ENCODE data around the gene COPRS. TPM values are rescaled to one million over a fixed set of nuclear protein-coding genes. Genes with fewer than 3 reads are reported as not detected.

The COPRS gene
- total RNA-seq, 1 experiment from 2014 or later: 37.5 TPM

DNA sequence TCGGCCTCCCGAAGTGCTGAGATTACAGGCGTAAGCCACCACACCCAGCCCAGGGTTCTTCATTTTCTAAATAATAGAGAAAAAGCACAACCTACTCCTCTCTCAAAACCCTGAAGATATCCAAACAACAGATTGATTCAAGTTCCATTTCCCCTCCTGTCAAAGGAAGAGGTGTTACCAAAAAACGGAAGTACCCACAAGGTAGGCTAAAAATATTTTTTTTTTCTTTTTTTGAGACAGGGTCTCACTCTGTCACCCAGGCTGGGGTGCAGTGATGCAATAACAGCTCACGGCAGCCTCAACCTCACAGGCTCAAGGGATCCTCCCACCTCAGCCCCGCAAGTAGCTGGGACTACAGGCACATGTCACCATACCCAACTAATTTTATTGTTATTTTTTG is 23.5 kb upstream of the COPRS start (continued):
- no peak for TF ChIP-seq PRDM15 (CRISPR knock-in tag; IDR thresholded peaks at IDR 0.05)
- no peak for TF ChIP-seq NR2C2 (CRISPR knock-in tag; IDR thresholded peaks at IDR 0.05)
- TF ChIP-seq, protein P1, sequence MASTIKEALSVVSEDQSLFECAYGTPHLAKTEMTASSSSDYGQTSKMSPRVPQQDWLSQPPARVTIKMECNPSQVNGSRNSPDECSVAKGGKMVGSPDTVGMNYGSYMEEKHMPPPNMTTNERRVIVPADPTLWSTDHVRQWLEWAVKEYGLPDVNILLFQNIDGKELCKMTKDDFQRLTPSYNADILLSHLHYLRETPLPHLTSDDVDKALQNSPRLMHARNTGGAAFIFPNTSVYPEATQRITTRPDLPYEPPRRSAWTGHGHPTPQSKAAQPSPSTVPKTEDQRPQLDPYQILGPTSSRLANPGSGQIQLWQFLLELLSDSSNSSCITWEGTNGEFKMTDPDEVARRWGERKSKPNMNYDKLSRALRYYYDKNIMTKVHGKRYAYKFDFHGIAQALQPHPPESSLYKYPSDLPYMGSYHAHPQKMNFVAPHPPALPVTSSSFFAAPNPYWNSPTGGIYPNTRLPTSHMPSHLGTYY (CRISPR knock-in tag; IDR thresholded peaks at IDR 0.05): no peak
- TF ChIP-seq TEAD4 (CRISPR knock-in tag; IDR thresholded peaks at IDR 0.05): no peak
- no peak for TF ChIP-seq IRF2 (CRISPR knock-in tag; IDR thresholded peaks at IDR 0.05; ENCODE audit: borderline replicate concordance, low read depth)
- no peak for TF ChIP-seq ELF4 (CRISPR knock-in tag; IDR thresholded peaks at IDR 0.05; ENCODE audit: low read depth)

- CTCF ChIA-PET: interaction anchor here (1.1 kb wide), 1 partner anchor 38 kb away, joined by 3 read pairs; no protein-coding TSS in a partner anchor
- no peak overlapping the region for H3K27ac Mint-ChIP-seq
- POLR2A ChIA-PET: no interaction called here
Measured at GRCh38 chr17:31880311-31880710, 21.3 kb upstream of the COPRS start.

GRCh38 chr17:31878703-31879073 is 19.6 kb upstream of the COPRS start:
- CTCF ChIA-PET: no interaction called here
- TF ChIP-seq, protein P2, sequence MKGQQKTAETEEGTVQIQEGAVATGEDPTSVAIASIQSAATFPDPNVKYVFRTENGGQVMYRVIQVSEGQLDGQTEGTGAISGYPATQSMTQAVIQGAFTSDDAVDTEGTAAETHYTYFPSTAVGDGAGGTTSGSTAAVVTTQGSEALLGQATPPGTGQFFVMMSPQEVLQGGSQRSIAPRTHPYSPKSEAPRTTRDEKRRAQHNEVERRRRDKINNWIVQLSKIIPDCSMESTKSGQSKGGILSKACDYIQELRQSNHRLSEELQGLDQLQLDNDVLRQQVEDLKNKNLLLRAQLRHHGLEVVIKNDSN (CRISPR knock-in tag; IDR thresholded peaks at IDR 0.05): no peak
- TF ChIP-seq ETV6 (CRISPR knock-in tag; IDR thresholded peaks at IDR 0.05) (no peak), JUN (CRISPR knock-in tag; IDR thresholded peaks at IDR 0.05) (no peak), ZNF263 (CRISPR knock-in tag; IDR thresholded peaks at IDR 0.05; ENCODE audit: low read depth) (no peak), ZNF396 (CRISPR knock-in tag; IDR thresholded peaks at IDR 0.05; ENCODE audit: borderline replicate concordance) (no peak), MYBL2 (CRISPR knock-in tag; IDR thresholded peaks at IDR 0.05) (no peak), ATF1 (CRISPR knock-in tag; IDR thresholded peaks at IDR 0.05) (no peak), ZNF317 (CRISPR knock-in tag; IDR thresholded peaks at IDR 0.05; ENCODE audit: borderline replicate concordance, low read depth) (no peak), ZNF512 (CRISPR knock-in tag; IDR thresholded peaks at IDR 0.05; ENCODE audit: borderline replicate concordance) (no peak), HMGA2 (CRISPR knock-in tag; IDR thresholded peaks at IDR 0.05) (no peak), FOXJ3 (CRISPR knock-in tag; IDR thresholded peaks at IDR 0.05; ENCODE audit: borderline replicate concordance) (no peak)
- TF ChIP-seq, protein P3, sequence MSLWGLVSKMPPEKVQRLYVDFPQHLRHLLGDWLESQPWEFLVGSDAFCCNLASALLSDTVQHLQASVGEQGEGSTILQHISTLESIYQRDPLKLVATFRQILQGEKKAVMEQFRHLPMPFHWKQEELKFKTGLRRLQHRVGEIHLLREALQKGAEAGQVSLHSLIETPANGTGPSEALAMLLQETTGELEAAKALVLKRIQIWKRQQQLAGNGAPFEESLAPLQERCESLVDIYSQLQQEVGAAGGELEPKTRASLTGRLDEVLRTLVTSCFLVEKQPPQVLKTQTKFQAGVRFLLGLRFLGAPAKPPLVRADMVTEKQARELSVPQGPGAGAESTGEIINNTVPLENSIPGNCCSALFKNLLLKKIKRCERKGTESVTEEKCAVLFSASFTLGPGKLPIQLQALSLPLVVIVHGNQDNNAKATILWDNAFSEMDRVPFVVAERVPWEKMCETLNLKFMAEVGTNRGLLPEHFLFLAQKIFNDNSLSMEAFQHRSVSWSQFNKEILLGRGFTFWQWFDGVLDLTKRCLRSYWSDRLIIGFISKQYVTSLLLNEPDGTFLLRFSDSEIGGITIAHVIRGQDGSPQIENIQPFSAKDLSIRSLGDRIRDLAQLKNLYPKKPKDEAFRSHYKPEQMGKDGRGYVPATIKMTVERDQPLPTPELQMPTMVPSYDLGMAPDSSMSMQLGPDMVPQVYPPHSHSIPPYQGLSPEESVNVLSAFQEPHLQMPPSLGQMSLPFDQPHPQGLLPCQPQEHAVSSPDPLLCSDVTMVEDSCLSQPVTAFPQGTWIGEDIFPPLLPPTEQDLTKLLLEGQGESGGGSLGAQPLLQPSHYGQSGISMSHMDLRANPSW (CRISPR knock-in tag; conservative IDR thresholded peaks at IDR 0.05; ENCODE audit: low read depth): no peak

More at GRCh38 chr17:31880311-31880710, 21.3 kb upstream of the COPRS start:
- no peaks in the 10 kb centered on the region for H3K9me3 Mint-ChIP-seq
- peaks cover 69% of the 10 kb centered on the region for H3K36me3 Mint-ChIP-seq
- DNase-seq (ENCODE audit: low spot score): no peak
- ATAC-seq: no peak
- TF ChIP-seq RORB (CRISPR knock-in tag; IDR thresholded peaks at IDR 0.05) (no peak), SP1 (CRISPR knock-in tag; conservative IDR thresholded peaks at IDR 0.05) (no peak), MLX (CRISPR knock-in tag; IDR thresholded peaks at IDR 0.05) (no peak)
- TF ChIP-seq, protein P4, sequence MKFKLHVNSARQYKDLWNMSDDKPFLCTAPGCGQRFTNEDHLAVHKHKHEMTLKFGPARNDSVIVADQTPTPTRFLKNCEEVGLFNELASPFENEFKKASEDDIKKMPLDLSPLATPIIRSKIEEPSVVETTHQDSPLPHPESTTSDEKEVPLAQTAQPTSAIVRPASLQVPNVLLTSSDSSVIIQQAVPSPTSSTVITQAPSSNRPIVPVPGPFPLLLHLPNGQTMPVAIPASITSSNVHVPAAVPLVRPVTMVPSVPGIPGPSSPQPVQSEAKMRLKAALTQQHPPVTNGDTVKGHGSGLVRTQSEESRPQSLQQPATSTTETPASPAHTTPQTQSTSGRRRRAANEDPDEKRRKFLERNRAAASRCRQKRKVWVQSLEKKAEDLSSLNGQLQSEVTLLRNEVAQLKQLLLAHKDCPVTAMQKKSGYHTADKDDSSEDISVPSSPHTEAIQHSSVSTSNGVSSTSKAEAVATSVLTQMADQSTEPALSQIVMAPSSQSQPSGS (CRISPR knock-in tag; IDR thresholded peaks at IDR 0.05; ENCODE audit: borderline replicate concordance, low read depth): no peak
- no peaks in the 10 kb centered on the region for H3K27me3 Mint-ChIP-seq (ENCODE audit: low read depth)
- no peak overlapping the region for H3K4me3 Mint-ChIP-seq
- no peaks in the 10 kb centered on the region for H3K4me1 Mint-ChIP-seq

More at GRCh38 chr17:31878703-31879073, 19.6 kb upstream of the COPRS start:
- no peaks in the 10 kb centered on the region for H3K4me1 Mint-ChIP-seq
- POLR2A ChIA-PET: no interaction called here
- no peaks in the 10 kb centered on the region for H3K9me3 Mint-ChIP-seq
- H3K4me3 Mint-ChIP-seq: no peak overlapping the region
- no peaks in the 10 kb centered on the region for H3K27me3 Mint-ChIP-seq (ENCODE audit: low read depth)
- ATAC-seq (no peak), DNase-seq (ENCODE audit: low spot score) (no peak)
- no peak overlapping the region for H3K27ac Mint-ChIP-seq
- peaks cover 65% of the 10 kb centered on the region for H3K36me3 Mint-ChIP-seq
